CD4-positive, alpha-beta T cell treated with Interferon gamma for 1 hour (primary cell): Measurements from ENCODE around the gene EFNB2.

Source experiments
- DNase-seq: peaks from one replicate; pipeline ENCODE4 v3.0.0-alpha.2; 2020

Gene EFNB2, protein sequence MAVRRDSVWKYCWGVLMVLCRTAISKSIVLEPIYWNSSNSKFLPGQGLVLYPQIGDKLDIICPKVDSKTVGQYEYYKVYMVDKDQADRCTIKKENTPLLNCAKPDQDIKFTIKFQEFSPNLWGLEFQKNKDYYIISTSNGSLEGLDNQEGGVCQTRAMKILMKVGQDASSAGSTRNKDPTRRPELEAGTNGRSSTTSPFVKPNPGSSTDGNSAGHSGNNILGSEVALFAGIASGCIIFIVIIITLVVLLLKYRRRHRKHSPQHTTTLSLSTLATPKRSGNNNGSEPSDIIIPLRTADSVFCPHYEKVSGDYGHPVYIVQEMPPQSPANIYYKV

DNA sequence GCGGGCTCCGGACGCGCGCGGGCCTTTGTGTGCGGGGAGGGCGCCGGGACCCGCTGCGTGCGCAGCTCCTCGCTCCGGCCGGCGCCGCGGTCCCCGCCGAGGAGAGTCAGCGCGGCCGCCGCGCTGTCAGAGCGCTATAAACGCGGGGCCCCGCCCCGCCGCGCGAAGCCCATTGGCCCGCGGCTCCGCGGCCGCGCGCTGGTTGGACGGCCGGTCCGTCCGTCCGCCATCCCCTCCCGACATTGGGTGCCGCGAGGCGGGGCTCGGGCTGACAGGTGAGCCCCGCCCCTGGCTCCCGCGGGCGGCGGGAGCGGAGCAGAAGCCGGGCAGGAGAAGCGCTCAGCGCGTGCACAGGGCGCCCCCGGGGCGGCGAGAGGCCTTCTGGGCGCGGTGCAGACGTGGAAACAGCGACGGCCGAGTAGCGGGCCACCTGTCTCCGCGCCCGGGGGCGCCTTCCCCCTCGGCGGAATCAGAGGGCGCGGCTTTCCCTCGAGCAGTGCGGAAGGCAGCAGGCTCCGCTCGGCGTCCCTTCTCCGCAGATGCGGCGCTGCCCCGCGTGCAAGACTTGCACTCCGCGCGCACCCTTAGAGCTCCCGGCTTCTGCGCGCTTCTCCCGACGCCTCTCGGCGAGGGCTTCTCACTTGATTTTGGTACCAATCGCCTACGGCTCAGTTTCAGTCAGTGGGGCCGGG is at the start of gene EFNB2:
Gene EFNB2, minus strand, starts transcription at position 111 of the 692 bp plus-strand sequence. CDS start 698 bp downstream, outside the sequence.
- peak; percentile 87 for DNase-seq

DNA sequence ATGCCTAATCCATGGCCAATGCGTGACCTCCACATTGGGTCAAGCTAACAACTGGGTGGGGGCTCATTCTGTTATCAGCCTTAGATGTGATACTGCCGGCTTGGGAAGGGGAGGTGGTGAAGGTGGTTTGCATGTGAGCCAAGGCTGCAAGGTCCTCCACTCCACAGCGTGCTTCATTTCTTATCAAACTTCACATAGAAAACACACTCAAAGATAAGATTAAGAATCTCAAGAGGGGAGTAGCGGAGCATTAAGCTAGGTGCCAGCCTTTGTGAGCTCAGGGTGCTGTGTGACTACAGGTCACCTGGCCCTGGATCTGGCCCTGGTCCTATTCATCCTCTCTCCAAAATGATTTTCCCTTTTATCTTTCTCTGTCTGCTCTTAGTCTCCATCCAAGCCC is 45.8 kb upstream of the EFNB2 start:
- DNase-seq: no peak

DNA sequence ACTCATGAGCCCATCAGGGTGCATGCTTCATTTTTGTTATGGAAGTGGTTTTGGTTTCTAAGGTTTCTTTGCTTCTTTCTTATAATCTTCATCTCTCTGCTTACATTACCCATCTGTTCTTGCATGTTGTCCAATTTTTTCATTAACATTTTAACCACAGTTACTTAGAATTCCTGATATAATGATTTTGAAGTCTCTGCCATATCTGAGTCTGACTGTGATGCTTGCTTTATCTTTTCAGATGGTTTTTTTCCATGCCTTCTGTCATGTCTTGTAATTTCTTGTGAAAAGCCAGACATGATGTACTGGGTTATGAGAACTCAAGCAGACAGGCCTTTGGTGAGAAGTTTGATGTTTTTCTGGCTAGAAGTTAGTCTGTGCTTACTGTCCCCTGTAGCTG is 40.4 kb upstream of the EFNB2 start:
- no peak for DNase-seq

DNA sequence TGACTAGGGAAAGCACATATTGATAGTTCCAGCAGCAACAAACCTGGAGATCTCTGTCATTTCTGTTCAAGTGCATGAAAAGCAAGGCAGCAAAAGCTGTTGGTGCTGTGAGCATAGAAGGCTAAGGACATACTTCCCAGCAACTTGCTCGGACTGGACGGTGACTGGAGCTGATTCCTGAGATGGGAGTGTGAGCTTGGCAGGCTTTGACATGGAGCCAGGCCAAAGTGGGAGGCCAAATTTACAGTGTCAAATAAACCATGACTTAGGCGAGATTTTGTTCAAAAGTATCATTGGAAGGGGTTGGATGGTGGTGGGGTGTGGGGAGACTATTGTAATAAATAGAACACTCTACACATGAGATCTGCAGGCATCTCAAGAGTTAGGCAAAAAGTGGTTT is 38.4 kb upstream of the EFNB2 start:
- no peak for DNase-seq

DNA sequence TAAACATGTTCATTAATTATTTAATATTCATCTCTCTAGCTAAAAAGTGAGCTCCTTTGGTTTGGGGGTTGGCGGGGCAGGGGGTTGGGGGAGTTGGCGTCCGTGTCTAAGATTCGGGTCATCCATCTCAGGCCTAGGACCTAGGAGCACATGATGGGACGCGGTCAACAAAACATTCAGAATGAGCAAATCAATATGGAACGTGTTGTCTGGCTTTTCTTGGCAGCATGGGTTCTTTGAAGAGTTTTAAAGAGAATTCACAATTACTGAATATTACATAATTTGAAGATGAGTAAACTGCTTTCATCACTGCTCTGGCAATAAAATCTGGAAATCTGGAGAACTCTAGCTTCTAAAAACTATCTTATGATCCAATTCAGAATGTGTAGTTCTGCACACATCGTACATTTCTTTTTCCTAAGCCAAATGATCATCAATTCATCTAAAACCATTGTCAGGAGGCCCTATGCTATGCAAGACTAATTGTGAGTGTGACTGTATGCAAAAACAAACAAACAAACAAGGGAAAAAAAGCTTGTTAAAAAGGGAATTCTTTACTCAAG is 37.9 kb upstream of the EFNB2 start:
- DNase-seq: no peak

DNA sequence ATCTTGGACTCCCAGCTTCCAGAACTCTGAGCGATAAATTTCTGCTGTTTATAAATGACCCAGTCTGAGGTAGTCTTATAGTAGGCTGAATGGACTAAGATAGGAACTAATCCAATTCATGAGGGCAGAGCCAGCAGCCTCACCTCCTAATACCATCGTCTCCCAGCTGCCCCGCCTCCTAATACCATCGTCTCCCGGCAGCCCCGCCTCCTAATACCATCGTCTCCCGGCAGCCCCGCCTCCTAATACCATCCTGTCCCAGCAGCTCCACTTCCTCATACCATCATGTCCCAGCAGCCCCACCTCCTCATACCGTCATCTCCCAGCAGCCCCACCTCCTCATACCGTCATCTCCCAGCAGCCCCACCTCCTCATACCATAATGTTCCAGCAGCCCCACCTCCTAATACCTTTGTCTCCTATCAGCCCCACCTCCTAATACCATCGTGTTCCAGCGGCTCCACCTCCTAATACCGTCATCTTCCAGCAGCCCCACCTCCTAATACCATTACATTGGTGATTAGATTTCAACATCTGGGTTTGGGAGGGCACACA is 34.9 kb upstream of the EFNB2 start:
- peak; percentile 93 for DNase-seq

DNA sequence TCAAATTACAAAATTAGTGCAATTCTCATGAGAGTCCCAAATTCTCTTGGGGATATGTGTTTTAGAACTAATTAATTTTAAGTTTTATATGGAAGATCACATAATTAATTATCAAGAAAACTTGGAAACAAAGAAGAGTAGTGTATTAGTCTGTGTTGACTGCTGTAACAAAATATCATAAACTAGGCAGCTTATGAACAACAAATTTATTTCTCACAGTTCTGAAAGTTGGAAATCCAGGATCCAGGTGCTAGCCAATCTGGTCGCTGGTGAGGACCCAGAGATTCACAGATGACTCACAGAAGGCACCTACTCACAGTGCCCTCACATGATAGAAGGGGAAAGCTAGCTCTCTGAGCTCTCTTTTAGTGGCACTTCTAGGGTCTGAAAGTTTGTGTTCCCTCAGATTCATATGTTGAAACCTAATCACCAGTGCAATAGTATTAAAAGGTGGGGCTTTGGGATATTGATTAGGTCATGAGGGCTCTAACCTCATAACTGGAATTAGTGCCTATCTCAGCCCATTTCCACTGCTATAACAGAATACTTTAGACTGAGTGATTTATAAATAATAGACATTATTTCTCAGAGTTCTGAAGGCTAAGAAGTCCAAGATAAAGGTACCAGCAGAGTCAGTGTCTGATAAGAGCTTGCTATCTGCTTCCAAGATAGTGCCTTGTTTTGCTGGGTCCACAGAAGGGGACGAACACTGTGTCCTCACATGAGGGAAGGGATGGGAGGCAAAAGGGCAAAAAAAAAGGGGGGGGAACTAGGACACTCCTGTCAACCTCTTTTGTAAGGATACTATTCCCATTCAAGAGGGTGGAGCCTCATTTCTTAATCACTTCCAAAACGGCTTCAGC is 34.0 kb upstream of the EFNB2 start:
- DNase-seq: no peak

DNA sequence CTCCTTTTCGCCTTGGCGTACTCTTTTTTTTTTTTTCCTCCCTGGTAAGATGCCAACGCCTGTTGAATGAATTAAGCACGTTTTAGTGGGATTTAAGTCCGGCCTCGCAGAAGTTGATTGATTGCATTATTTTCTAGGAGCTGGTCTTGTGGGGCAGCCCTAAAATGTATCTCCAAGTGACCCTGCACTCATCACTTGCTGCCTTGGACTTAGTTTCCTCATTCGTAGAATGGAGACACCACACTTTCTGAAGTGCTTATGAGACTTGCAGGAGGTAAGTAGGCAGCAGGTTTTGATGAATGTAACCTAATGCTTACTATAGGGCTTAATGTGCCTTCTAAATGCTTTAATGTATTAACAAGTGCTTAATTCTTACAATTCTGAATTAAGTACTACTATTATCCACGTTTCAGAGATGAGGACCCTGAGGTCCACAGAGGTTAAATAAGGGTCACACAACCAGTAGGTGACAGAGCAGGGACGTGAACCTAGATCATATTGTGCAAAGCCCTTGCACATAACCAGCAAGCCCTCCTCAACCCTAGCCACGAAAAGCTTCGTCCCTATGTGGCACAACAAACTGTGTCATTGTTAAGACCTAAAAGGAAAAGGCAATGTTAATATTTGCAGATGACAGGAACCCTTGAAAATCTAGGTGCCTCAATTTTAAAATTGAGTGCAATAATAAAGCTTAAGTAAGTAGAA is 33.0 kb upstream of the EFNB2 start:
- DNase-seq: no peak

DNA sequence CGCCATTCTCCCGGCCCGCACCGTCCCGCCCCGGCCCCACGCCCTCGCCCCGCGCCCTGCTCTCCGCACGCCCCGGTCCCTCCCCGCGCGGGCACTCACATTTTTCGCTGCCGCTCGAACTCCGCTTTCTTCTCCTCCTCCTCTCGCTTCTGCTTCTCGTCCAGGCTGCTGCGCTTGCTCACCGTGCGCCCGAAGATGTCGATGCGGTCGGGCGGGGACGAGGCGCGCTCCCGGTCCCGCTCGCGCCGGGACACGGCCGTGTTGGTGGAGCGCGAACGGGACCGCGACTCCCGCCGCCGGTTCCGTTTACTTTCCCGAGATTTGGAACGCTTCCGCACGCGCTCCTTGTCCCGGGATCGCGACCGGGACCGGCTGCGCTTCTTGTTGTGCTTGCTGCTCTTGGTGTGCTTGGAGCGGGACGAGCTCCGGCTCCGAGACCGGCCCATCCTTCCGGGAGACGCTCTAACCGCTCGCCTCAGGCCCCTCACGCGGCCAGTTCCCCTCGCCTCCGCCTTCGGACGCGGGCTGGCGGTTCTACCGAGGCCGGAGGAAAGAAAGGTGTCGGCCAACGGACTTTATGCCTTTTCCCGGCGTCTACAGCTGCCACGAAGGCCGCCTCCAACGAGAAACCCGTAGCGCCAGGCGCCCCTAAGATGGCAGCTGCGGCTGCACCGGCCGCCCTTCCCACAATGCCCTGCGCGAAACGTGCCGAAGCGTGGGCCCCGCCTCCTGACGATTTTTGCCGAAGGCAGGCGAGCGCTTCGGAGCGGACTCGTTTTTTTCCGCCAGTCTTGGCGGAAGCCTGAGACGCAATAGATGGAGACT is 32.2 kb upstream of the EFNB2 start, which contains the start of gene ARGLU1:
Gene ARGLU1, minus strand, starts transcription at position 664 of the 825 bp plus-strand sequence. Its CDS starts 218 bp downstream, at position 446.
- peak; percentile 91 for DNase-seq

DNA sequence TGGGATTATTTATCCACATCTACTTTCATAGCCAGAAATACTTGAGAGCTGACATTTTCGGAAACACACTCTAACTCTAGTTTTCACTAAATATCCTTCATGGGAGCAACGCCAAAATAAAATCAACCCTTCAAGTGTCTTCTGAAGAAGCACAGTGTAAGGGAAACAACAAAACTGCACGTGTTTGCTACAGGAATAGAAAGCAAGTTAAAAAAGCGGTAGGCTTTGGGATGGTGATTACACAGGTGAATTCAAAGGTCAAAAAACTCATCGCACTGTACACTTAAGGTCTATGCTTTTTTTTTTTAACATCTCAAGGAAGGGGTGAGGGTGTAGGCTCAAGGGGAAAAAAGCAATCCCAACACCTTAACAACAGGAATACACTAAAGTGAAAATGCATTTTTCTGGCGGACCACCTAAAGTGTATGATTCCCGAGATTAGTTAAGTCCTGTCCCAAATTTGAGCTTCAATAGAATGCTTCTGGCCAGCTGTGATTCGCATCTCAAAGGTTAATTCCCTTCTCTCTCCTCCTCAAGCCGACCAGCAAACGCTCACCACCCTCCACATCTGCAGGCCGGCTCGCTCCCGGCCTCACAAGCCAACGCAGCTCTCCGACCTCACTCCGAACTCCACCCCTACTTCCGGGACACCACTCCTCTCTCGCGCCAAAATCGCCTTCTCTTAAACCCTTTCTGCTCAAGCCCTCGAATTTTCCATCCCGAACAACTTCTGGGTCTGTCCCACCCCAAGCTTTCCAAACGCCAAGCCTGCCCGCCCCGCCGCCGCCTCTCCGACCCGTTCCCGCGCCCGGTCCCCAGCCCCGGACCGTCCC is 31.4 kb upstream of the EFNB2 start:
- DNase-seq: peak; percentile 28

DNA sequence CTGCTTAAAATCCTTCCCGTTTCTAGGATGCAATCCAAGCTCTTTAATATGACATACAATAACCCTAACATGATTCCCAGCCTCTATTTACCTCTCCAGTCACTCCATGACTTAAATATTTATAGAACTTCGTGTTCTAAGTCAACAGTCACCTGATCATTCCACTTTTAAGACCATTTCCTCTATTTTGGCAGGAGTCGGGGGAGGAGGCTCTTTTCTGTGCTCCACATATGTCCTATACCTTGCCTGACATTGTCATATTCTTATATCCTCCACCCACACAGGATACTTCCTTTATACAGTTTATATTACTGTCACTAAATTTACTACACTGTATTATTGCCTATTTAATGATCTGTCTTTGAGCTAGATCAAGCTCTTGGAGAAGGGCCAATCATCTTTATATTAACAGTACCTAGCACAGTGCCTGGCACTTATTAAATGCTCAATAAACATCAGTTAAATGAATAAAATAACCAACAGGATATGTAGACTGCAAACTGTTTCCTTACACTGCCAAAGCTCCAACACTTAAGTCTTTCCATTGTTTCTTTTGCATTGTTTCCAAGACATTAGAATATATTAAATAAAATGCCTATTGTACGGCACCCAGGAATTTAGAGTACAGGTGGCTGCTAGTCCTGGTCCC is 29.8 kb upstream of the EFNB2 start:
- DNase-seq: no peak

DNA sequence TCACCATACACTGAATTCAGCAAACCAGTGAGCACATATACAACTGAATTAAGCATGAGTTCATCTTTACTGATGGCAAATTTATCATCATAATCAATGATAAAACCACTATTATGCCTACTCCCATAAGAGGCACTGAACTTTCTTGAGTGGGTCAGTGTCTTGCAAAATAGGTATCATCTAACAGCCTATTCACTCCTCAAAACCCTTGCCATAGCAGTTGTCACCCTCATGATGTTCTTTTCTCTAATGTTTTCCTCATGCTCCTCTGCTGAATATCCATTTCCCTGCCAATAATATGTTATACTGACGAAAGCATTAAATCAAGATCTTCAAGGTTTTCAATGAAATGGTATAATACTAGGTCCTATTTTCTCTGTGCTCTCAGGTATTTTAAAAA is 26.8 kb upstream of the EFNB2 start:
- DNase-seq: no peak

DNA sequence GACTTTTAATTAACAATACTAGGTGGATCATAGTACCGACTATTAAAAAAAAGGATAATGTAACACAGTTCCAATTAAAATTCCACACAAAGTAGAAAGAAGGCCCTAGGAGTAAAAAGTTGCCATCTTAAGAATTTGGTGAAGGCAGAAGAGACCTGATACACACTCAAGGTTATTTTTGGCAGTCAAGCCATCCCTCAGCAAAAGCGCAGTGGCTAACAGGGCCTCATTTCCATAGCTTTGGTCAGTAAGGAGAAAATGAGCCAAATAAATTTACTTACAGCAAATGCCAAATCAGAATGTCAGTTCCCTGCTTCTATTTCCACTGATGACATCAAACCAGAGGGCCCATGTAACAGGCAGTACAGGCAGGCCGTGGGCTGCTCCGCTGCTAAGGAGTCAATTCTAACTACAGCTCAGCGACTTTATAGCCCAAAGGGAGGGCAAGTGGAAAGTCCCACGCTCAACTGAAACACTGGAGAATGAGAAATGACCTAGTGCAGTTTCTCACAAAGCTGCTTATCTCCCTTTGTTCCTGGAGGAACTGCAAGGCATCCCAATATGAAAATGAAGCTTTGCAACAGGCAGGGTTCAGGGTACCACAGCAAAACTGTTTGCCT is 26.2 kb upstream of the EFNB2 start:
- DNase-seq: no peak

DNA sequence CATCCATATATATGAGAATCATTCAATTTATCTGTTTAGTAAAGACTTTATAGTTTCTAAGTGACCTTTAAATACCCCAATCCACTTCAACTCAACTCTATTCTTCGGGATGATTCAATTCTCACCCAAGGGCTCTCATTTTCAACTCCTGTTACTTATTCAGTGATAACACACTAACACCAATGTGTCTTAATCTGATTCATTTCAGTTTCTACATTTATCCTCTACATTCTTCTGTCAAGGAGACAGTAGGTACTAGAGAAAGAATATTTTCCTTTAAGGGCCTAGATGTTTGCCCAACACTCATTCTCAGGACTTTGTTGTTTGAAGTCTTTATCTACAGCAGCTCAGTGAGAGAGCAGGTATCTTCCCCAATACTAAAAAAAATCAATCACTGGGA is 25.4 kb upstream of the EFNB2 start:
- DNase-seq: no peak

DNA sequence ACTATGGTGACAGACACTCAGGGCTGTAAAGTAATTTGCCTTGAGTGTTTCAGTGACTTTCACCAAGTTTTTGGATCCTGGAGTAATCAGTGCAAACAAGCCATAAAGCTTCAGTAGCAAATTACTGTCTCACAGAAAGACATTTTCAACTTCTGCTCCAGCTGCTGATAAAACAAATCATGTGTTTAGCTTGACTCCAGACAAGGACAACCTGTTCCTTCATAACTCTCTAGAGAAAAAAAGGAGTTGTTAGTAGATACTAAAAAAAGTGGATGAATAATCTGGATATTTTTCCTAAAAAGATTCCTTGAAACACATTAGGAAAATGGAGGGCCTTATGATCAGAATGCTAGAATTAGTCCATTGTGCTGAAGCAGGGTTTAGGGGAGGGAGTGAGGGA is 23.1 kb upstream of the EFNB2 start:
- DNase-seq: no peak

DNA sequence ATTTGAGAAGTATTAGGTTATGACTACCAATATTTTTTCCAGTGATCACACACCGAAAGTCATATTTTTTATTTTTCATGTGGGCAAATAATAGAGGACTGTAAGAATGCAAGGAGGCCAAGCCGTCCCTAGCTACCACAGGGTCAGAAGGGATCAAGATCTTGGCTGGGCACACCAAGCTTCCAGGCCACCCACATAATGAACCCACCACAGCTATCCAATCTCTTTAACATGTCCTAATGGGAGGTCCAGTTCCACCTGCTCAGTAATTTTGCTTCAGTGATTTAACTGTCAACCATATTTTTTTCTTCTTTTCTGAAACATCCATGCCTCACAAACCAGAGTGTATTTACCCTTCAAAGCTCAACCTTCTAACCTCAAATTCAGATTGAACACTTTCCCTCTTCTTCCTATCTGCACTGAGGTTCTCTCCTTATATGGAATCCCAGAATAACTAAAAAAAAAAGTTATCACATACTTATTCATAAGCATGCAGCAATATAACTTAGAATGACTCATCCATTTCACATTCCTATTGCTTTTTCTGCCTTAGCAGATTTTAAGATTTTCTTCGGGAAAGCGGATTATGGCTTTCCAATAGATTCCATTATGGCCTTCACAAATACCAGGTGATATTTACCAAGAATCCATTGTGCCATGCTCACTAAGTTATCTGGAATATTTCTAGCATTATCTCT is 20.3 kb upstream of the EFNB2 start:
- no peak for DNase-seq

DNA sequence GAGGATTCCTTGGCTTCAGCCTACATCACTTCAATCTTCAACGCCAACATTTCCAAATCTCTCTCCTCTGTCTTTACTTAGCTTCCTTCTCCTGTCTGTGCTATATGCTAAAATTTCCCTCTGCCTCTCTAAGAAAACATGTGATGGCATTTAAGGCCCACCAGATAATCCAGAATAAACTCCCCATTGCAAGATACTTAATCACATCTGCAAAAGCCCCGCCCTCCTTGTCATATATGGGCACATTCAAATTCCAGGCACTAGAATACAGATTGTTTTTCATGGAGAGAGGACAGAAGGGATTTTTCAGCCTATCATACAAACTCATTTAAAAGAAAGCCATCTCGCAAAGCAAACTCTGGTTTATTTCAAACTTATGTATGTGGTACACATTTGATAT is 16.3 kb upstream of the EFNB2 start:
- DNase-seq: no peak

DNA sequence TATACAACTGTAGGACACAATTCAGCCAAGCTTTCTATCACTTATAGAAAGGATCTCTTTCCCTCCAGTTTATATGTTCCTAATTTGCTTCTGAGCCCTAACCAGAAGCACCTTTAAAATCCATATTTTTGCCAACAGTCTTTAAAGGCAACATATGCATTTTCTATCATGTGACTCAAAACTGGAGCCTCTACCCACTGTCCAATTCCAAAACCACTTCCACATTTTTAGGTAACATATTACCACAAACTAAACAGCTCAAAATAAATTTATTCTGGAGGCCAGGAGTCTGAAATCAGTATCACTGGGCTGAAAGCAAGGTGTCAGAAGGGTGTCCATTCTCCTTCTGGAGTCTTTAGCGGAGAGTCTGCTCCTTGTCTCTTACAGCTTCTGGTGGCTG is 15.9 kb upstream of the EFNB2 start:
- no peak for DNase-seq
